NCI-H446 (cell line): Measurements from ENCODE around the gene BANP.
"Not testable (repeated sequence)": the region's sequence is repeated elsewhere in the genome, so short reads cannot be mapped to it uniquely, and the experiment has no call there.

Source experiments
- DNase-seq, 2 experiments: peaks; one replicate each; lab custom pipeline; 2025; lab: John Stamatoyannopoulos, UW

Gene BANP

GRCh38 chr16:88028177-88028930 lies 77.1 kb downstream of the BANP start:
- not testable (repeated sequence) for DNase-seq

DNA sequence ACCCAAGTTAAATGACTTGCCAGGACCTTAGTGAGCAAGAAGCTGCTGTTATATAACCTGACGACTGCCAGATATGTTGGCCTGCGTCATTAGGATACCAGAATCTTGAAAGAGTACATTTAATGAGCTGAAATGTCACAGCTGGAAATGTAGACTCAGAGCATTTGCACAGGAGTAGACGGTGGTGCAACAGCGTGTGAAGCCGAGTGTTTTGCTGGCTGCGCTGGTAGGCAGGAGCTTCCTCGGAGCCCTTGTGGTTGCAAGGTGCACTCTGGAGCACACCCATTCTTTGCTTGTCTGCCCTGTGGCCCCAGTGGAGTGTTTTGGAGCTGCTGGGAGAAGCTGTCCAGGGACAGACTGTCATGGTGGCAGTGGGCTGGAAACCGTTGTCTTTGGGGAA lies 79.3 kb downstream of the BANP start:
- no peak for DNase-seq

GRCh38 chr16:88030961-88031360 lies 79.7 kb downstream of the BANP start:
- DNase-seq, result not testable (repeated sequence)

DNA sequence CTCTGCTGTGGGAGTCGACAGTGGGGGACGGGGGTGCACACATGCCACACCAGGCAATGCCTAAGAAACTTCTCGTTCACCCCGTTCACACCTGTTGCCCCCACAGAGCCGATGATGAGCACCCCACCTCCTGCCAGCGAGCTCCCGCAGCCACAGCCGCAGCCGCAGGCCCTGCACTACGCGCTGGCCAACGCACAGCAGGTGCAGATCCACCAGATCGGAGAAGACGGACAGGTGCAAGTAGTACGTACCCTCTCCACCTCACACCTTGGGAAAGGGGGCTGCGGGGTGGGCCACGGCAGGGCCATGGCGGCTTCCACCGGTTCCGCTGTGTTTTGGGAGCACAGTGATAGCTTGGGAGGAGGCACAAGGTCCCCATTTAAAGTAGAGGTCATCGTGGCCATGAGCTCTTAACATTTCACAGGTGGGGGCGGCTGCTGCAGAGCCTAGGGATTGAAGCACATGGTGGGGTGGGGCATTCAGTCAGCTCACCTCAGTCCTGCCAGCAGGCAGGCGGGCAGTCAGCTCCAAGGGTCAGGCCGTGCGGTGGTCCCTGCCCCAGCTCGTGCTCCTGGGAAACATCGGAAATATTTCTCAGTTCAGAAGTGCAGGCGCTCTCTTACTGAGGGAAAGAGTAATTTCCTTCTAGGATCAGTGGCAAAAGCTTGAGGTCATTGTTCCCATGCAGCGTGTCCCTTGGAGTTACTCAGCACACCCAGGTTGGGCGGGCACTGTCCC lies 81.9 kb downstream of the BANP start:
- not testable (repeated sequence) for DNase-seq

GRCh38 chr16:88034770-88035169 lies 83.5 kb downstream of the BANP start:
- DNase-seq, result no peak

GRCh38 chr16:88035292-88035691 lies 84.1 kb downstream of the BANP start:
- DNase-seq, result no peak

- not testable (repeated sequence) for DNase-seq
These were observed 84.8 kb downstream of the BANP start for GRCh38 chr16:88035884-88036639.

GRCh38 chr16:88036640-88036996 lies 85.4 kb downstream of the BANP start:
- not testable (repeated sequence) for DNase-seq

DNA sequence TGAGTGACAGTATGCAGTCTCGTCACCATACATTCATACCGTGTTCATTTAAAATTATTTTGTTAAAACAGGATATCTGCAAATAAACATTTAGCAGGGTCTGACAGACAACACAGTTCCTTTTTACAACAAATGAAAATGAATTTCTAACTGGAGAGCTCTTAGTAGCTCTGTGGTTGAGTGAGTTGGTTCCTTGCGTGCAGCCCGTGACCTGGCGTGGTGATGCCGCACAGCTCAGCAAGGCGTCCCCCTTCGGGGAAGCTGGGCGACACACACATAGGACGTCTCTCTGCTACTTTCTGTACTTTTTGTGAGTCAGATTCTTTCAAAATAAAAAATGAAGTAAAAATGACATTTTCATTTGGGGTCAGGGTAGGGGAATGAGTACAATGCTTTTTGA lies 86.1 kb downstream of the BANP start:
- not testable (repeated sequence) for DNase-seq

DNA sequence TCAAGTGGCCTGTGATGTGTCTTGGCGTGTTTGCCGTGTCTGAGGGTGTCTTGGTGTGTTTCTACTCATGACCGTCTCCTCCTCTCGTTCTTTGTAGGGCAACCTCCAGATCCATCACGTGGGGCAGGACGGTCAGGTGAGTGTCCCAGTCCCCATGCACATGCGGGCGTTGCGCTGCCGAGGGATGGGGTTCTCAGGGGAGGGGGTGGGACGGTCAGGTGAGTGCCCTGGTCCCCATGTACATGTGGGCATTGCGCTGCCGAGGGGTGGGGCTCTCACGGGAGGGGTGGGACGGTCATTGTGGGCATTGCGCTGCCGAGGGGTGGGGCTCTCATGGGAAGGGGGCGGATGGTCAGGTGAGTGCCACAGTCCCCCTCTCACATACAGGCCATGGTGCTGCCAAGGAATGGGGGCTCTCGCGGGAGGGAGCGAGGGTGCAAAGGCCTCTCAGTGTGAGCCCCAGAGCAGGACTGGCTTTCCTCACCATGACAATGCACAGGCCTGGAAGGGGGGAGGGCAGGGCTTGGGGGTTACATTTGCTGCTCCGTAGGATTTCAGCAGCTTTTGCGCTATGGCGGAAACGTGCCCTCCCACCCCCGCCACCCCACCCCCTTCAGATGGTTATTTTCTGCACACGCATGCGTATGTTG lies 86.8 kb downstream of the BANP start:
- DNase-seq, result not testable (repeated sequence)

DNA sequence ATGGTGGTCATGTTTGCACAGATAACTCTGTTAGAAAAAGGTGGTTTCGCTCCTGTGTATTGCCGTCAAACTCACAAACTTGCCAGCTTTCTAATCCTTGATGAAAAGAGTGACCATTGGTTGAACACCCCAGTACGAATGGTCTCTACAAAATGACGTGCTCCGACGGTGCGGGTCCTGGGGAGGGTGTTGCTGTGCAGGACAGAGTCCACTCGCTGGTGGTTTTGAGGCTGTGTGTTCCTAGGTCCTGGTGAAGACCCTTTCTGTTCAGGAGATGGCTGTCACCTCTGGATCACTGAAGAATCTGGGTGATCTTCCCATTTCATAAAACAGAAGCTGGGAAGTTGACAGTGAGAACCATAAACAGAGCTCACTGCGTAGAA lies 87.3 kb downstream of the BANP start:
- not testable (repeated sequence) for DNase-seq

- DNase-seq, result no peak
These were observed 88.4 kb downstream of the BANP start for GRCh38 chr16:88039591-88039990.

DNA sequence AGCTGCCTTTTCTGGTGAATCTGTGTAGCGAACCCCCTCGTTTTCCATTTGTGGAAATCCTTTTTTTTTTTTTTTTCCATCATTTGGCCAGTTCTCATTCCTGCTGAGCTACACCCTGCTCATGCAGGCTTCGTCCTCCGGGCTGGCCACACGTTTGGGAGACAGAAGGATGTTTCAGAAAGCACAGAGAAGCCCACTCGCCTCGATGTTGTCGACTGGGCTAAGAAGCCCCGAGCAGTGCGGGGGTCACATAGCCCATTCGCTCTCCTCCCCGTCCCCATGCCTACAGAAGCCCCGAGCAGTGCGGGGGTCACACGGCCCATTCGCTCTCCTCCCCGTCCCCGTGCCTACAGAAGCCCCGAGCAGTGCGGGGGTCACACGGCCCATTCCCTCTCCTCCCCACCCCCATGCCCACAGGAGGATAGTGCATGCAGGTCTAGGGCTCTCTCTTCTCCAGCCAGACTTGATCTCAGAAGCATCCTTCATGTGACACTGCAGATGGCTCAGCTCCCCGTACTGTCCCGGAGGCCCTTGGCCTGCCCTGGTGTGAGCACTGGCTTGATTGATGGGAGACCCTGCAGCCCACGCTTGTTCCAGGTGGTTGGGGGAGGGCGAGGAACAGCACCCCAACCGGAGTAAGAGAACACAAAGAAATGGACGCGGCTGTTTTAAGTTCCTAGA lies 89.1 kb downstream of the BANP start:
- not testable (repeated sequence) for DNase-seq

DNA sequence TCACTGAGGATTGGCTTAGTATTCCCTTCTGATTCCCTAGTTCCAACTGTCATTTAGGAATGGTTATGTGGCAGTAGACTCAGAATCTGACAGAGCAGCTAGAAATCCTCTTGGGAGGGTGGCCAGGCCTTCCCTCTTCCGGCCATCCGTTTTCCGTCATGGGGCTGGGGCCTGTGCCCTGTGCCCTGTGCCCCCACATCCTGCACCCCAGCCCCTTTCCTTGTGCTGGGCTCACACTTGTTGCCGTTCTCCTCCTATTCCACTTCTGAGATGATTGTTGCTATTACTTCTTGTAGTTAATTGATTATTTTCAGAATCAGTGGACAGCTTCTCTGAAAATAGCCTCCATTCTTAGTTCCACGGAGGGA lies 89.6 kb downstream of the BANP start:
- not testable (repeated sequence) for DNase-seq

GRCh38 chr16:88041506-88041905 lies 90.3 kb downstream of the BANP start:
- DNase-seq, result not testable (repeated sequence)

DNA sequence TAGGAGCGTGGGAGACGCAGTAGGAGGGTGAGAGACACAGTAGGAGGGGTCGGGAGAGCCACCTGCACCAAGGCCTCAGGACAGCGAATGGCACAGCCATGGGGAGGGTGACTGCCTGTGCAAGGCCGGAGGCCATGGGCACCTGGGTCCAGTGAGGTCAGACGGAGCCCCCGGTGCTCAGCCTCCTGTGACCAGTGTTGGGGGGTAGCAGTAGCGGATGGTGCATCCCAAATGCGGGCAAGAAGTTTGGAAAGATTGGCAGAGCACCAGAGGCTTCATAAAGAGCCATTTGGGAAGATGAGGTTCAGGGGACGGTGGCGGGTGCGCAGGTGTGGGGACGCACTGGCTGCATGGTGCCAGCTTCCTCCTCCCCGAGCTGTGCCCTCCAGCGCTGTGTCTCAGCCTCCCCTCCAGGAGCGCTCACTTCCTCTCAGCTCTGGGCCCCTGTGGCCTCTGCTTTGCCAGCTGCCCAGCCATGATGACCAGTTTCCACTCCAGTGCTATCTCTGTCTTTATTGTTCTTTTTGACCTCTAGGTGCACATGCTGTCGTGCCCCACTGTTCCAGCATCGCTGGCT lies 90.8 kb downstream of the BANP start:
- DNase-seq, result not testable (repeated sequence)

- DNase-seq, result not testable (repeated sequence)
These were observed 92.1 kb downstream of the BANP start for GRCh38 chr16:88043208-88043910.

GRCh38 chr16:88044121-88044581 lies 92.9 kb downstream of the BANP start:
- DNase-seq, result not testable (repeated sequence)

GRCh38 chr16:88045361-88045760 lies 94.1 kb downstream of the BANP start:
- DNase-seq, result not testable (repeated sequence)

- DNase-seq, result no peak
These were observed 94.6 kb downstream of the BANP start for GRCh38 chr16:88045820-88046303.
